ENCODE measurements around the gene LRRC36.
"Not testable (repeated sequence)": the region's sequence is repeated elsewhere in the genome, so short reads cannot be mapped to it uniquely, and the experiment has no call there.

DNA sequence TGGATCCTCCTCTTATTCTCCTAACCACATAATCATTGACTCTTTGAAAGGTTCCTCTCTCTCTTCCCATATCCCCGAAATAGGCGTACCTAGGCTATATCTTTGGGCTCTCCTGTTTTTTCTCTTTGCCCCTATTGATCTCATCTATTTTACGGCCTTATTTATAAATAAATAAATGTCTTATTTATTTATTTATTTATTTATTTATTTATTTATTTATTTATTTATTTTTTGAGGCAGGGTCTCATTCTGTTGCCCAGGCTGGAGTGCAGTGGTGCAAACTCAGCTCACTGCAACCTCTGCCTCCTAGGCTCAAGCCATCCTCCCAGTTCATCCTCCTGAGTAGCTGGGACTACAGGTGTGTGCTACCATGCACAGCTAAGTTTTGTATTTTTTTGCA, 25.8 kb downstream of the LRRC36 start:
- TF ChIP-seq POLR2AphosphoS5 (IDR thresholded peaks at IDR 0.05; ENCODE audit: low read depth, low read length); MAFK (IDR thresholded peaks at IDR 0.05; ENCODE audit: low read depth, low read length); RNF2 (IDR thresholded peaks at IDR 0.05; ENCODE audit: borderline replicate concordance, low read depth, low read length, missing control alignments, poor library complexity, severe bottlenecking); RFX5 (IDR thresholded peaks at IDR 0.05; ENCODE audit: borderline replicate concordance, low read depth, low read length); CREB1 (IDR thresholded peaks at IDR 0.05); EP300 (IDR thresholded peaks at IDR 0.05; ENCODE audit: borderline replicate concordance in 1 of 2, low read depth in 2 of 2, low read length in 2 of 2); TAF1 (IDR thresholded peaks at IDR 0.05; ENCODE audit: low read depth, low read length): not testable (repeated sequence)
- TF ChIP-seq, protein P1, sequence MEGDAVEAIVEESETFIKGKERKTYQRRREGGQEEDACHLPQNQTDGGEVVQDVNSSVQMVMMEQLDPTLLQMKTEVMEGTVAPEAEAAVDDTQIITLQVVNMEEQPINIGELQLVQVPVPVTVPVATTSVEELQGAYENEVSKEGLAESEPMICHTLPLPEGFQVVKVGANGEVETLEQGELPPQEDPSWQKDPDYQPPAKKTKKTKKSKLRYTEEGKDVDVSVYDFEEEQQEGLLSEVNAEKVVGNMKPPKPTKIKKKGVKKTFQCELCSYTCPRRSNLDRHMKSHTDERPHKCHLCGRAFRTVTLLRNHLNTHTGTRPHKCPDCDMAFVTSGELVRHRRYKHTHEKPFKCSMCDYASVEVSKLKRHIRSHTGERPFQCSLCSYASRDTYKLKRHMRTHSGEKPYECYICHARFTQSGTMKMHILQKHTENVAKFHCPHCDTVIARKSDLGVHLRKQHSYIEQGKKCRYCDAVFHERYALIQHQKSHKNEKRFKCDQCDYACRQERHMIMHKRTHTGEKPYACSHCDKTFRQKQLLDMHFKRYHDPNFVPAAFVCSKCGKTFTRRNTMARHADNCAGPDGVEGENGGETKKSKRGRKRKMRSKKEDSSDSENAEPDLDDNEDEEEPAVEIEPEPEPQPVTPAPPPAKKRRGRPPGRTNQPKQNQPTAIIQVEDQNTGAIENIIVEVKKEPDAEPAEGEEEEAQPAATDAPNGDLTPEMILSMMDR (IDR thresholded peaks at IDR 0.05; ENCODE audit: control extremely low read depth in 1 of 3, insufficient read depth in 1 of 3, low read depth in 1 of 3, low read length in 3 of 3): not testable (repeated sequence)
